Stimulated activated CD4-positive, alpha-beta T cell treated with anti-CD3 and anti-CD28 coated beads, Interleukin-15, amount 100 ng/mL, for 24 hours (primary cell): ENCODE results near the gene F8.

Experiments
- DNase-seq: peaks from one replicate; pipeline ENCODE4 v3.0.0-alpha.2; 2020

The F8 gene

DNA sequence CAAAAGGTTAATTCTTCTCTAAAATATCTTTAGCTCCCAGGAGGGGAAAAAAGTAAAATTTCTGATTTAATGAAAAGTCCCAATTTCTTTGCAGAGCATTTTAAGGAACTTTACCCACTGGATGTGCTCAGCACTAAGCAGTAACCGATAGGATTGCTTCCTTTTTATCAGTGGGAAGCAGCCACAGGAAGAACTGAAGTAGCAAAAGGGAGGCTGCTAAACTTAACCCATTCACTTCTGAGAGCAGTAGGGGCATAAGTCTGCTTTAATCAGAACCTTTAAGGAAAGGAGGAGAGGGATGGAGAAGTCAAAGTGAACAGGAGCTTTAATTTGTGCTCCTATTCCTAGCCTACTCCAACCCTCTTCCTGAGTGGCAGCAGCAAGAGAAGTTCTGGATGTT lies at the start of gene F8:
F8 (minus strand) TSS at position 139 of the 400 bp plus-strand sequence. CDS start 171 bp downstream, outside the sequence.
- no peak for DNase-seq

DNA sequence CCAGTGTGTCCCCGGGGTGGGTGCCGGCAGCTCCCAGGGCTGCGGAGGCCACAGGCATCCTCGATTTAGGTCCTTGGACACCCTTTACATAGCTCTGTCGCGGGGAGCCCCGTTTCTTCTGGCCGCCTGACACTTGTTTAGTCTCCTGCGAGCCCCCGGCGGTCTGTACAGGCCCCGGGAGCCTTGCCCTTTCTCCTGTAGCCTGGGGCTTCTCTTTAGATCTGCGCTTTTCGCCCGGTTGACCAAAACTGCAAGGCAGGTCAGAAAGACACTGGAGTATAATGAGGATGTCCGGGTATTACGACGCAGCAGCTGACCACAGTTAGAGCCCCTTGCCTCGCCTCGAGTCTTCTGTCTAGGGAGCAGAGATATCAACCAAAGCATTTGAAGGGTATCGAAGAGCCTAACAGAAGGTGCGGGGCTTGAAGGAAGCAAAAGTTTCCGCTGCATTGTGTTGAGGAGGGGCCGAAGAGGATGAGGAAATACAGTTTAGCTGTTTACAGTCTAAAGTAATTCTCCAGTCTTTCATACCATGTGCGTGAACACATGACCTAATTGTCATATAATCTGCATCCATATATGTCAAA lies 49.3 kb upstream of the F8 start:
- no peak for DNase-seq

DNA sequence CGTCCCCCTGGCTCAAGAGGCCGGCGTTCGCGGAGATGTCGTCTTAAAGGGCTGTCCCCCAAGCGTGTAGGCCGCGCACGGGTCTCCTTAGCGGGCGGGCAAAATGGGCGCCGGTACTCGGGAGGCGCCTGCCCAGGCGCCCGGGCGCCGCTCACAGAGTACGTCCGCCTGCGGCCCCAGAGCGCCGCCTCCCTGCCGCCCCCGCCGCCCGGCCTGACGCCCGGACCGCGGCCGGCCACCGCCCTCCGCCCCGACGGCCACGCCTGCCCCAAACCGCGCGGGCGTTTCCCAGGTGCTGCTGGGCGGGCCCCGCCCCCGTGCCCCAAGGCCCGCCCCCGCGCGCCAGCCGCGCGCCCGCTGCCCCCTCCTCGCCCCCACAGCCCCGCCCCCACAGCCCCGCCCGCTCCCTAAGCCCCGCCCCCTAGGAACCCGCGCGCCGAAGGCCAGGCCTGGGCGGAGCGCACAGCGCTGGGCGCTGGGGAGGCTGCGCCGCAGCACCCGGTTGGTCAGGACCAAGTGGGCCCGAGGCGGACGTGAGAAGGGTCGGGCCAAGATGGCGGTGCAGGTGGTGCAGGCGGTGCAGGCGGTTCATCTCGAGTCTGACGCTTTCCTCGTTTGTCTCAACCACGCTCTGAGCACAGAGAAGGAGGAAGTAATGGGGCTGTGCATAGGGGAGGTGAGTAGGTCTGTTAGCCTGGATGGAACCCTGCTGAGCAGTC lies 48.6 kb upstream of the F8 start, which contains the start of the genes BRCC3, CMC4 and MTCP1:
BRCC3 (plus strand) TSS at position 534 of the 719 bp plus-strand sequence; CDS start at position 554, 20 bp downstream.
CMC4 (minus strand) TSS at position 162 of the 719 bp plus-strand sequence. CDS start 7,113 bp downstream, outside the sequence.
MTCP1 (minus strand) TSS at position 162 of the 719 bp plus-strand sequence. CDS start 5,126 bp downstream, outside the sequence.
- peak; percentile 84 for DNase-seq

DNA sequence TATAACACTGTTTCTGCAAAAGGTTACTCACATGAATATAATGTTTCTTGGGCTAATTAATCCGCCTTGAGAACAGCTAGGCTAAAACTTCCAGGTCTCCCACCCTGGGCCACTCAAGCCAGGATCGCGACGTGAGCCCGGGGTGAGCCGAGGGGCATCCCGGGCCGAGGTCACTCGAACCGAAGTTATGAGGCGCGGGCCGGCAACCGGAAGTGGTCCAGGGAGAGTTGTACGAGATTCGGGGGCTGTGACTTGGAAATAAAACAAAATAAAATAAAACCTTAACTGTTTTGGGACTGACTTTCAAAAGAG lies 48.1 kb upstream of the F8 start:
- DNase-seq = no peak

DNA sequence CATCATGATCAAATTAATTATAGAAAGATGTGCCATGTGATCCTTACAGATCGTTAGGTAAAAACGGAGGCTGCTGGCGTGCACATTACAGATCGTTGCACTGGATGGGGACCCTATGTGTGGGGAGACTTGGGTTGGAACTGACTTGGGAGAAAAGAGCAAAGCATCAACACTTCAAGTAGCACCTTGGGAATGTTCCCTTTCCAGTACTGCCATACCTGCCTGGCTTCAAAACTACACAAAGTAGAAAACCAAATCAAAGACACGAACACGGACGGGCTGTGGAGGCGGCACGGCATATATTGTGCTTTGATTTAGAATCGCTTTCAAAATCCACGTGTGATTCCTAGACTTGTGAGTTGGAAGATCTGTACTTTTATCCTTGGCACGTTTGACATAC lies 47.5 kb upstream of the F8 start:
- no peak for DNase-seq

DNA sequence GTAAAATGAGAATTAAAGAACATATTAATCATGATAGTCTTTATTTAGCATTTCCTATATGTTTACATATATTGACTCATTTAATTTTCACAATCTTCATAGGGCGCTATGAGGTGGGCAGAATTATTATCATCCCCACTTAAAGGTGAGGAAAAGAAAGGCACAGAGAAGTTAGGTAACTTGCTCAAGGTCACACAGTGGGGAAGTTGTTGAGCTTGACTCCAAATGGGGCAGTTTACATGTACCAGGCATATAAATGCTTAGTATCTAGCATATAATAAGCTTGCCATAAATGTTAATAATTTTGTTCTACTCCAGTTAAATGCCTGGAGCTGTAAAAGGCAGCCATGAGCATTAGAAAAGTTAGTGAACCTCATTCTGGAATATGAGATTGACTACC lies 46.9 kb upstream of the F8 start:
- no peak for DNase-seq

DNA sequence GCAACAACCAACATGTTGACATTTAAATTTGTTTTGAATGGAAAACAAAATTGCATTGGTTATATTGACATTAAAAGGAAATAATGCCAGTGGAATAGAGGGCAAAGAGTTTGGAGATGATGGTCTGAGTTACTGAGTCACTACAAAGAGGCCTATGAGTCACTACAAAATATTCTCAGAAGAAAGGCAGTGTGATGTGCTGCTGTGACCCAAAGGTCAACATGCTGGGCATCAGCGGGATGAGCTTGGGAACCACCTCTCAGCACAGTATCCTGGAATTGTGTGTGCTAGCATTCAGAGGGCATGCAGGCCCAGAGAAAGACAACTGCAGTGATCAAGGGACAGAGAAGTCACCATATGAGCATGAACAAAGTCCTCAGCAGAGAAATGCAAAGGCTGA lies 45.6 kb upstream of the F8 start:
- no peak for DNase-seq

DNA sequence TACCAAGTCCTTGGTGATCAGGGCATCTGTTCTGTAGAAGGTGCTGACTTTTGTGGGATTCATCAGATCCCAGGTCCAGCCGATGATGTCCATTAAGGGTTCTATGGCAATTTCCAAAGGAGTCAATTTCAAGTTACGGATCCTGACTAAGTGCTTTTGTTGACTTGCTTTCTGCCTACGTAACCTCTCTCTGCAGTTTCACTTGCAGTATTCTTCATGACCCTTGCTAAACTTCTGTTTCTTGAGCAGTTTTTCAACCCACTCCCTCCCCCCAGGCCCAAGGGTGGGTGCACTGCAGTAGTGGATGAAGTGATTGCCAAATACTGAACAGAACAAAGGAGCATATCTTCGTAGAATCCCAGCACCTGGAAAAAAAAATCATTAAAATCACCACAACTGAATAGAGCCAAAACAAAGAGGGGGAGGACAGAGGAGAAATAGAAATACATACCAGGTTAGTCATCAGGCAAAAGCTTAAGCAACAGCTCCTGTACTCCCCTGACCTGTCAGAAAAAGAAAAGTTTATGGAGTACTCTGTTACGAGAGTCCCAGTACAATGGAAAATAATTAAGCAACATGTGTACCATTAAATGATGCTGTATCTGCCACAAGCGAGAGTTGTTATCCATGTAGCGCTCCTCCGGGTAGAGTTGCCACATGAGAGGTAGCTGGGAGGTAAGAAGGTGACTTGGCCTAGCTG lies 42.7 kb upstream of the F8 start:
- no peak for DNase-seq

DNA sequence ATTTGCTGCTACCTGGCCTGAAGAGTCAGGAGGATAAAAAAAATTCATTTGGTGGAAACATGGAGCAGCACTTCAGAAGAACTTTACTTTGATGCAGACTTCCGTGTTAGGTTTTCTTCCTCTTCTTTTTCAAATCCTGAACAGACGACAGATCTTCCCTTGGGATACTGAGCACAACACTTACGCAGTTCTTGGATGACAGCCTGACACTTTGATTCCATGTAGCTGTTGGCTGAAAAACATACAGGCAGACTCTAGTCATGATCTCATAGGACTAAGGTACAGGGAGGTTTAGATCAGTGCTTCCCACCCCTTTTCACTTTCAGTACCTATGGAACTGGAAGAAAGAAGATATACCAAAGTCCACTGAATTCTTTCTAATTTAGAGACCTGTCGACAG lies 39.2 kb upstream of the F8 start:
- DNase-seq = no peak

DNA sequence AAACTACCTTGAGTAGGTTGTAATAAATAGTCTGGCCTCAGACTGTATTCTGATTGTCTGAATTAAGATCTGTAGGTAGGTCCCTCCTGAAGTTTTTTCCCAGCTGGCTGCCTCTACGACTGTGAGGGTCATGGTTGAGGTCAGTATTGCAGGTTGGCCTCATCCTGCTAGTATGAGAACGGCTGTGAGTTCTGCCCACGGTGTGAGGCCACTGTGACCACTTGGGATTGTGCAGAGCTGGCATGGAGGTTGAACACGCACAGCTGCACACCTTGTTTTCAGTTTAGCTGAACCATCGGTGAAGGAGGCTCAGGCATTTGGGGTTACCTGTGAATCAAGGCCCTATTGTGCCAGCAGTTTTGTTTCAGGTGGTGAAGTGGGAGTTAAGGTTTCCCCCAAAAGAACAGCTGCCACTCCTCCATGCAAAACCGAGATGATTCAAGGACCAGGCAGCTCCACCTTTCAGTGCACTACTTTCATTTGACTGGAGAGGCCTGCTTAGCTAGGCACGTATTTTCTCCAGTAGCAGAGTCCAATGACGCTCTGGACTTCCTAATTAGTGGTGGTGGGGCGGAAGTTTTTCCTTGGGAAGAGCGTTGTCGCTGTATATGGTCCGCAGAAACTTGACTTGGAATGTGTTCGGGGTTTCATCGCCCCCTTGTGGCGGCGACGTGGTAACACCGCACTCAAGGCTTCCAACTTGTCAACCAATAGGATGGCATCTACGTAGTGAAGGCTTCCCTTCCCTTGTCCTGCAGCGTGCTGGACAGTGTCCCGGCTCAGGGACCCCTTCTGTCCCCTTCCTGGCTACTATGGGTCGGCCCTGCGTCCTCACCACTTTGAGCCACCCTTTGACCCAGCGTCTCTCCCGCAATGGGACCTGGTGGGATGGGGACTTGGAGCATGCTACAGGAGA lies 34.6 kb upstream of the F8 start:
- DNase-seq = peak; percentile 44

DNA sequence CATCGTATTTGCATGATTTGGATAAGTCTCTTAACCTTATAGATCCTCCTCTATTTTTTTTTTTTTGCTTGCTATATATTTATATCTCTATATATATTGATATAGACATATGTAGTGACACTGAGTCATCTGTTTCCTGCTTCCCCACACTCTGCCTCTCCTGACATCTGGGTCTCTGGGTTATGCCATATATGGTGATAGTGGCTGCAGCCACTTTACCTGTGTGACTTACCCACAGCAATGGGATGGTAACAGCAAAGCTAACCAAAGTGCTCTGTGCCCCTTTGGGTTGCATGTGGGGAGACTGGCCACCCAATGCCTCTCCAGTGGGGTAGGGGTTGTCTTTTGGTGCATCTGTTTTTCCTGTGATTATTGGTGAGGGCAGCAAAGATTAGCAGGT lies 33.9 kb upstream of the F8 start:
- DNase-seq = no peak

DNA sequence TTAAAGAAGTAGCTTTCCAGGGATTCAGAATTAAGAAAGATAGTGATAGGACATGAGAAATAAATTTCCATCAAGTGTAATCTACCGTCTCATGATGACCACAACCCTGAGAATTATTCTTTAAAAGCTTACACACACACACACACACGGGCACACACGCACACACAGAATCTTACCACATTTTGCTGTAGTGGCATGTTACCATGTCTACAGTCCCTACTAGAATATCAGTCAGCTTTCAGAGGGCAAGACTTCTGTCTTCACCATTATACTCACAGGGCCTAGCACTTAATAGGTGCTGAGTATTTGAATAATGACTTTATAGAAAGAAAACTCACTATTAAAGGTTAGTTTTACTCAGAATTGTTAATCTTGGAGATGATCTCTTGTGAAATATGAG lies 33.0 kb upstream of the F8 start:
- DNase-seq = no peak

DNA sequence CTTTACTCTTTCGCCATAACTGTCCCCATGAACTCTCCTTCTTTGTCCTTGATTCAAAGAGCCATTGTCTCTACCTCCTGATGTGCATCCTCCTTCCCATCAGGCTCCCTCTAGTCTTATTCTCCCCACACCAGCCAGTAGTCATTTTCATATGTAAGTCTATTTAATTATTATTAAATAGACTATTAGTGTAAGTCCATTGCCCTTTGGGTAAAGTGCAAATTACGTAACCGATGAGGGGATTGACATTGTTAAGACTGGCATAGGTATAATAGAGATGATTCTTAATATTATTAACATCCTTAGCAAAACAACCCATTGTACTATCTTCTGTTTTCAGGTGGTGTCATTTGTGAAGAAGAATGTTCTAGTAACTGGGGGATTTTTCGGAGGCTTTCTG lies 31.7 kb upstream of the F8 start:
- no peak for DNase-seq

DNA sequence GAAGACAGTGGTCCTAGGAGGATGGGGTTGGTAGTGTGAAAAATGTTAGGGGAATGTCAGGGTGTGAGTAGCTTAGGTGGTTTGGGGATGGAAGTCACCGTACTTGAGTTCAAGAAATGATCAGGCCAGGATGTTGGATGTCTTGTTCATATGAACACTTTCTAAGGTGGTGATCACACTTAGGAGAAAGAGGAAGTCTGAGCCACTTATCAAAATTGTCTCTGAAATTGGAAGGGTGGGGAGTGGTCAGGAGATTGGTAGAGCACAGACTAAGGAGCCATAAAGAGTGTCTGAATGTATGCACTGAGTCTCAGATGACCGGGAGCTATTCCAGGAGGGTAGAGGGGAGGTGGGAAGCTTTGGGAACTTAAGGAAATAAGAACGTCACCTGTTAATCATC lies 31.1 kb upstream of the F8 start:
- no peak for DNase-seq

DNA sequence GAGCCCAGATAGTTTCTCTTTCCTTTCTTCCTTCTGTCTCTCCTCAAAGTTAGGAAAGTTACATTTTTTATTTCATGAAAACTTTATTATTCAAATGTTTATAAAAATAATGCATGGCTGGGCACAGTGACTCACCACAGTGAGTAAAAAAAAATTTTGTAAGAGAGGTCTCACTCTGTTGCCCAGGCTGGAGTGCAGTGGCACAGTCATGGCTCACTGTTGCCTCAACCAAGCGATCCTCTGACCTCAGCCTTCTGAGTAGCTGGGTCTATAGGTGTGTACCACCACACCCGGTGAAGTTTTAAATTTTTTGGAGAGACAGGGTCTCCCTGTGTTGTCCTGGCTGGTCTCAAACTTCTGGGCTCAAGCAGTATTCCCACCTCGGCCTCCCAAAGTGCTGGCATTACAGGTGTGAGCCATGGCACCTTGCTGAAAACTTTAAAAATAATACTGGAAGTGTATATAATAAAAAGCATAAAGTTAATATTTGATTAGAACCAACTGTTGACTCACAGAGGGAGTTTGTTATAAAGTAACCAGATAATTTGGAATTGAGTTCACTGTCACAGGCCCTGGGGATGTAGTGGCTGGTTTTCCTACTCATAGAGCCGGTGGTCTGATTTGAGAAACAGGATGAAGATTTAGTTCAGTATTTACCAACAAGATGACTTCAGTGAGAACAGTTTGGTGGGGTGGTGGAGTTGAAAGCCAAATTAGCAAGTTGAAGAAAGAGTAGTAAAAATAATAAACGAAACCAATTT lies 30.4 kb upstream of the F8 start:
- DNase-seq = no peak

DNA sequence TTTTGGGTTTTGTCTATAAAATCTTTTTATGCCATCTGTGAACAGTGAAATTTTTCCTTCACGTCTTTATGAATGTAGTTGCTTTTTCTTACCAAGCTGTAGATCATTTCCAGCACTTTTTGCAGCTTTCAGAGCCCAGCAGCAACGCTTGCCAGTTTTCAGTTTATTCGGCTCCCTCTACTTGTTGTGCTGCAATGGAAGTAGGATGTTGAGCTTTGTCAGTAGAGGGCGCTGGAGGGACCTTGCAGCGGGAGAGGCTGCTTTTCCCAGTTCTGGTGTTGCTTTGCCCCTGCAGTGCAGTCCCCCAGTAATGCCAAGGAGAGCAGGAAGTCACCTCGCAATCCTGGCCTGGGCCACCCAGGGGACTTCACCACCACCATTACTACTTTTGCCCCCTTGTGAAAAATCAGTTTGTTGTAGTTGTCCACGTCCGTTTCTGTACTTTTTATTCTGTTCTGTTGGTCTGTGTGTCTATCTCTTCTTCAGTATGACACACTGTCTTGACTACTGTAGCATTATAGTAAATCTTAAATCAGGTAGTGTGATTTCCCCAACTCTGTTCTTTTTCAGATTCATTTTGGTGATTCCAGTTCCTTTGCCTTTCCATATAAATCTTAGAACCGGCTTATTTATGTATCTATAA lies 26.6 kb upstream of the F8 start:
- DNase-seq = peak; percentile 55

DNA sequence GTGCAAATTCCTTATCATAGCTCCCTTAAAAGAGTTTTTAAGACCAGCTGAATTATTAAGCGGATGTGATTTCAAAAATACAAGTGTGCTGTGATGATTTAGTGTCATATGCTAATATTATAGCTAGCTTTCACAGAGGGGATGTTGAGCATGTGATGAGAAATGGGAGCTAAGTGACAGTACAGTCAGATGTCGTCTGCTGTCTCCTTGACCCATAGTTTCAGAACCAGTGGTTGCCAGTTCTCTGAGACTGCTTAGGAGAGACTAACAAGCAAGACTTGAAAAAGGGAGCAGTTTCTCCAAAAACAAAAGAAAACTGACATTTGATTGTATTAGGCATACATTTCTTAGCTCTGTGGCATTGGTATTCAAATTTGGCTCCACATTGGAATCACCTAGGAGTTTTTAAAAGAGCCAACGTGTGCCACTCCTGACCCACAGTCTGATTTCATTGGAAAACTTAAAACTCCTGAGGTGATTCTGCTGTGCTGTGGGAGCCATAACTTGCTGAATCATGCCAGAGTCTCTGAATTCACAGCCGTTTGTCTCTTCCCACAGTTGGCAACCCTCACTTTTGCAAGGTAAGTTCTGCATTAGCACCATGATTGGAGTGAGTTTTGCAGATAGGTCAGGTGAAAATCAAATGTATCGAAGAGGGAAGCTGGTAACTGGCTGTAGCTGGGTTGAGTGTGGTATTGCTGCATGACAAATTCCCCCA lies 24.4 kb upstream of the F8 start:
- DNase-seq = no peak

DNA sequence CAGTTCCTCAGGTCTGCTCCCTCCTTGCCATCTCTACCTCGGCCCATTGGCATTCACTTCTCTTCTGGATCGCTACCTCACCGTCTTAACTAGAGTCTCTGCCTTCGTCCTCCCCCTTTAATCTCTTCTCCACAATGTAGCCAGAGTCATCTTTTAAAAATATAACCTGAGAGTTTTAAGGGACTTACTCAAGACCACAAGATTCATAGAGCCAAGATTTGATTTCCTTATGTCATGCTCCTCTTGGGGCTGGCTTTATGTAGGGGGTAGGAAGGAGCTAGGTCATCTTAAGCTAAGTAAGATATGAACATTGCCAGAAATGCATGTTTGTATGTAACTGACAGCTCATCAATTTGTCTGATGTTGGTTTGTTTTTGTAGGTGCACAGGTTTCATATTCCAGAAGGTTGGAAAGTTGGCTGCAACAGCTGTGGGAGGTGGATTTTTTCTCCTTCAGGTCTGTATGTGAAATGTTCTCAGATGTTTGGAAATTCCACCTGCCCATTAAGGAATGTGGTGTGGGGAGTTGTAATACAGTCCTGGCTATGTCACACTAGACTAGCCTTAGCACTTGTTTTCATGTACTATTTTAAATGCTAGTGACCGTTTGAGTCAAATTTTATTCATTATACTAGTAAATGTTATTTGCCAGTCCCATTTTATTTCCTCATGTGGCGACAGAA lies 23.7 kb upstream of the F8 start:
- DNase-seq = no peak

DNA sequence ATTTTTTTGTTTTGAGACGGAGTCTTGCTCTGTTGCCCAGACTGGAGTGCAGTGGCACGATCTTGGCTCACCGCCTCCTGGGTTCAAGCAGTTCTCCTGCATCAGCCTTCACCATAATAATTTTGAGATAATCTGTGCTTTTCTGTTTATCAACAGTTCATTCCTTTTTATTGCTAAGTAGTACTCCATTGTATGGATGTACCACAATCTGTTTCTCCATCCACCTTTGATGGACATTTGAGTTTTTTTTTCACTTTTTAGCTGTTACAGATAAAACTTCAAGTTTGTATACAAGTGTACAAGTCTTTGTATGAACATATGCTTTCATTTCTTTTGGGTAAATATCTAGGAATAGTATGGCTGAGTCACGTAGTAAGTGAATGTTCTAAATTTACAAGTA lies 13.2 kb upstream of the F8 start:
- no peak for DNase-seq

DNA sequence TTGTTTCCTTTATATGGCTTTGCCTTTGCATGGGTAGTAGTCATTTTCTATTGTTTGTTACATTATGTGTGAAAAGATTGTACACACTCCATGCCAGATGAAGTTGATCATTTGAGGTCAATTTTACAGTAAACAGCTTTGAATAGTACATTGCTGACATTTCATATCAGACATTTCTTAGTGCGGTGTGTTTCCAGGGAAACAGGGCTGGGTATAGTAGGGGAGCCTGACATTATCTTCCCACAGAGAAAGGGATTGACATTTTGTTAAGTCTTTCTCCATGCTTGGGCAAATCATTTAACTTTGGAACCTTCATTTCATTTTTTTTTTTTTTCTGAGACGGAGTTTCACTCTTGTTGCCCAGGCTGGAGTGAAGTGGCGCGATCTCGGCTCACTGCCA lies 9.1 kb upstream of the F8 start:
- DNase-seq = no peak
